COLO668 (cell line): Measurements from ENCODE around the gene COPS6.
A peak's percentile ranks its signal among the peaks of the same experiment; 100 is the strongest.

Experiments
- DNase-seq: peaks from one replicate; lab custom pipeline; 2025; ENCODE audit not compliant: unreplicated experiment; lab: John Stamatoyannopoulos, UW

The COPS6 gene

DNA sequence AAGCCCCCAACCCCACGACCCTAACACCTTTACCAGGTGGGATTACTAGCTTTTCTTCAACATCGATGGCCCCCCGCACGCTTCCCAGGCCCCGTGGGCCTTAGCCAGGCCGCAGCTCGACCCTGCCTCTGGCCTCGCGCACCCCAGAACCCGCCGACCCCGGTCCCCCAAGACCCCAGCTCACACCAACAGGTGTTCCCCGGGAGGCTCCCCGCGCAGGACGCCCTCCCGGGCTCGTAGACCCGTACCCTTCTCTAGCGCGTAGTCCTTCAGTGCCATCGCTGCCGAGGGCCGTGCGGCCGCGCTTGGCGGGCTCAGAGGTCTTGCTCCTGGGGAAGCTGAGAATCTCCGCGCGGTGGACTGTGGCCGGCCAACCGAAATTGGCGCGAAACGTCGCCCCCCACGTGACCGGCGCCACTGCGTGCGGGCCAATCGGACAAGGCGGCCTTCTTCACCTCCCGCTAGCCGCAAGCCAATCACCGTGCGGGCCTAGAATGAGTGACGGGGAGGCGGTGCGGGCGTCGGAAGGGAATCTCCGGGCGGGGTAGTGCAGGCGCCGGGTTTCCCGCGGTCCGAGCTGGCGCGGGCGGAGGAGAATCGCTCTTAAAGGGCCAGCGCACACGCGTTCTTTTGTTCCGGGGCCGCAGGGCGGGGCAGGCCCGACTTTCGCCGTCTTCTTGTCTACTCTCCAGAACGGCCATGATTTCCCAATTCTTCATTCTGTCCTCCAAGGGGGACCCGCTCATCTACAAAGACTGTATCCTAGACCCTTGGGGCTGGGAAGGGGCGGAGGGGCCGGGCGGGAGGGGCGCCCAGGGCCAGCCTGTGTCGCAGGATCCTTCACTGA, 12.5 kb downstream of the COPS6 start, which contains the start of the genes AP4M1 and MCM7:
Gene AP4M1, plus strand, starts transcription at position 628 of the 847 bp plus-strand sequence. Its CDS starts 72 bp downstream, at position 700.
Gene MCM7, minus strand, starts transcription at position 382 of the 847 bp plus-strand sequence. Its CDS starts 103 bp downstream, at position 279.
- peak; percentile 99 for DNase-seq

DNA sequence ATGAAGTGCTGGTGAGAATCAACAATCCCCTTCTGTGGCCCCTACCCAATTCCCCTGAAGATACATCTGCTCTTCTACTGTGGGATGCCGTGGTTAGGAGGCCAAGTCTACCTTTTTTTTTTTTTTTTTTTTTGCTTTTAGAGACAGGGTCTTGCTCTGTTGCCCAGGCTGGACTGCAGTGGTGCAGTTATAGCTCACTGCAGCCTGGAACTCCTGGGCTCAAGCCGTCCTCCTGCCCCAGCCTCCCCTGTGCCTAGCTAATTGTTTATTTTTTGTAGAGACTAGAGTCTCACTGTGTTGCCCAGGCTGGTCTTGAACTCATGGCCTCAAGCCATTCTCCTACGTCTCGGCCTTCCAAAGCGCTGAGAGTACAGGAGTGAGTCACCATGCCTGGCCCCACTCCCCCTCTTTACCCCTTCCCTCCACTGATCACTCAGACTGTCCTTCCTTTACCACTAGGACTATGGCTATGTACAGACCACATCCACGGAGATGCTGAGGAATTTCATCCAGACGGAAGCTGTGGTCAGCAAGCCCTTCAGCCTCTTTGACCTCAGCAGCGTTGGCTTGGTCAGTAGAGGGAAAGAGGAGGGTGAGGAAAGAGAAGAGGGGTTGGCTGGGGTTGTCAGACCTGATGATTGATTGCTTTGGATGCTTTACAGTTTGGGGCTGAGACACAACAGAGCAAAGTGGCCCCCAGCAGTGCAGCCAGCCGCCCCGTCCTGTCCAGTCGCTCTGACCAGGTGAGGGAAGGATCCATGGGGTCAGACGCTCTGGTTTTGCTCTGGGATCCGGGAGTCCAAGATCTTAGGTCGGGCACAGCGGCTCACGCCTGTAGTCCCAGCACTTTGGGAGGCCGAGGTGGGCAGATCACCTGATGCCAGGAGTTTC, 14.4 kb downstream of the COPS6 start:
- no peak for DNase-seq

DNA sequence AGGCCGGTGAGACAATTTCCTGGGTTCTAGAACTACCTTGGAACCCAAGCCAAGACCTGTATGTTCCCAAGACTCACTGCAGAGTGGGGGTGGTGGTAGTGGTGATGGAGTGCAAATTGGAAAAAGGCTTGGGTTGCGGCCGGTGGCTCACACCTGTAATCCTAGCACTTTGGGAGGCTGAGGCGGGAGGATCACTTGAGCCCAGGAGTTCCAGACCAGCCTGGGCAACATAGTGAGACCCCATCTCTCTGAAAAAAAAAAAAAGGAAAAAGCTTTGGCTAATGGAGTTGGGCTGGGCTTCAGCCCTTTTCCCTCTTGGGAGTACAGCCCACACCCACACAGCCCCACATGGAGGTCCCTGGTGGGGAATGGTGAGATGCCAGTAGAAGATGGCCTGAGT, 16.8 kb downstream of the COPS6 start:
- no peak for DNase-seq

DNA sequence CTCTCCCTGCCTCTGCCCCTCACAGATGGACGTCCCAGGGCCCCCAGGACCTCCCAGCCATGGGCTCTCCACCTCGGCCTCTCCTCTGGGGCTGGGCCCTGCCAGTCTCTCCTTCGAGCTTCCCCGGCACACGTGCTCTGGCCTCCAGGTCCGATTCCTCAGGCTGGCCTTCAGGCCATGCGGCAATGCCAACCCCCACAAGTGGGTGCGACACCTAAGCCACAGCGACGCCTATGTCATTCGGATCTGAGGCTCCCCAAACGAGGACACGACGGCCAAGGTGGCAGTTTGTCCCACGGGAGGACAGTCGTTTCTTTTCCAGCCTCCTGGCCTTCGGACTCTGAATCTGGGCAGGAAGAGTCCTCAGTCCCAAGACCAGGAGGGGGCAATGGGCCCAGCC, 17.9 kb downstream of the COPS6 start:
- no peak for DNase-seq

DNA sequence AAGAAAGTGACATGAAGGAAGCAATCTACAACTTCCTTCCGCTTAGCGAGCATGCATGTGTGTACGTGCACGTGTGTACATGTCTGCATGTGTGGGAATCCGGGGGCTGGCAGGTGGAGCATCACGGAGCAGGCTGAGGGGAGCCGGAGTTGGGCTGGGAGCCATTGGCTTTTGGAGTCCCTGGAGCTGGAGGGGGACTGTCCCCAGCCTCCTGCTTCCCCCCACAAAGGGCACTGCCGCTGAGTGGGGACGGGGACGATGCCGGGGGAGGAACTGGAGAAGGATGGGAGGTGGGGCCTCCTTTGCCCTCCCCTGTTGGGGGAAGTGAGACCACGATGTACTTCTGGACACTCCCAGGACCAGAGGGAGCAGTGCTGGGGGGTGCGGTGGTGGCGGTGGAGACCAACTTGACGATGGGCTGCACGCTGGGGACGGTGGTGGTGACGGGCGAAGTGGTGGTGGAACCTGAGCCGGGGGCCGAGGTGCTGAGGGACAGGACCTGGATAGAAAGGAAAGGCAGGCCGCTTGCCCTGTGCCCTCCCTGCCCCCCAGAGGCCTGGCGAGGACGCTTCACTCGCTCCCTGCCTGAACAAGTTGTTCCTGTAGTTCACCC, 18.5 kb downstream of the COPS6 start:
- DNase-seq = no peak

DNA sequence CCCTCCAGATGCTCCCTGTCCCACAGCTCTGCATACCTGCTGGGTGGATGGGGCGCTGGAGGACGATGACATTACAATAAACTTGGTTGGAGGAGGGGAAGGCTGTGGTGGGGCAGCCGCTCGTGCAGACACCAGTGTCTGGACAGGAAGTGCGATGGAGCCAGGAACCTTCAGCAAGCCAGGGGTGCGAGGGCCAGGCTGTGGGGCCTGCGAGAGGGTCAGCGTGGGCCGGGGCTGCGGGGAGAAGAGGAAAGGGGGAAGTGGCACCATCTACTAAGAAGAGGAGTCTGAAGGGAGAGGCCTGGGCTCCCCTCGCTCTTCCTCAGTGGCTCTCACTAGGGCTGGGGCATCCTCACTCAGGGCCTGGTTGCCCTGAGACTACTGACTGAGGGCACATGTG, 19.1 kb downstream of the COPS6 start:
- no peak for DNase-seq

DNA sequence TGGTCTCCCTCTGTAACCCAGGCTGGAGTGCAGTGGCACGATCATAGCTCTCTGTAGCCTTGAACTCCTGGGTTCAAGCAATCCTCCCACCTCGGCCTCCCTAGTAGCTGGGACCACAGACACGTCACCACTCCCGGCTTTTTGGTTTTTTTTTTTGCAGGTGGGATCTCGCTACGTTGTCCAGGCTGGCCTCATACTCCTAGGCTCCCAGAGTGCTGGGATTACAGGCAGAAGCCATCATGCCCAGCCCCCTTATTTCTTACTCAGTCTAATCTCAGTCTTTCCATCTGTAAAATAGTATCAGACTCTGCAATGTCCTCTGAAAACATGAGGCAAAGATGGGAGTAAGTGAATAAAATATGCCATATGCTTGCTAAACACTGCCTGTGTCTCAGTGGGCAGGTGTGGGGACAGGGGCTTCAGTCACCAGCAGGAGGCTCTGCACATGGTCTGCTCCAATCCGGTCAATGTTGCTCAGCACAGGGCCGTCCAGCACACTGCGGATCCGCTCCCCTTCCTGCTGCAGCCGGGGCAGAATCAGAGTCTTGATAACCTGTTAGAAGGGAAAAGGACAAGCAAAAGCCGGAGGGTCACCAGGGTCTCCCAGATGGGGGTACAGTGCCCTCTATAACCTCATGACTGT, 20.9 kb downstream of the COPS6 start:
- no peak for DNase-seq

DNA sequence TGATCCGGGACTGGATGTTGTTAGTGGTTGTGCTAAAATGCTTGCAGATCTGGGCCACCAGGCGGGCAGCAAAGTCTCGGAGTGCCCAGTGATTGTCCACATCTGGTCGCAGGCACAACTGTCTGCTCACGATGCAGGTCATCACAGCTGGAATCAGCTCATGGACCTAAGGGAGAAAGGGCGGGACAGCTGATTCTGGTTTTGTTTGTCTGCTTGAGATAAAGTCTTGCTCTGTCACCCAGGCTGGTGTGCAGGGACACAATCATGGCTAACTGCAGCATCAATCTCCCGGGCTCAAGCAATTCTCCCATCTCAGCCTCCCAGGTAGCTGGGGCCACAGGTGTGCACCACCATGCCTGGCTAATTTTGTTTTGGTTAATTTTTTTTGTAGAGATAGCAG, 22.4 kb downstream of the COPS6 start:
- DNase-seq = no peak

DNA sequence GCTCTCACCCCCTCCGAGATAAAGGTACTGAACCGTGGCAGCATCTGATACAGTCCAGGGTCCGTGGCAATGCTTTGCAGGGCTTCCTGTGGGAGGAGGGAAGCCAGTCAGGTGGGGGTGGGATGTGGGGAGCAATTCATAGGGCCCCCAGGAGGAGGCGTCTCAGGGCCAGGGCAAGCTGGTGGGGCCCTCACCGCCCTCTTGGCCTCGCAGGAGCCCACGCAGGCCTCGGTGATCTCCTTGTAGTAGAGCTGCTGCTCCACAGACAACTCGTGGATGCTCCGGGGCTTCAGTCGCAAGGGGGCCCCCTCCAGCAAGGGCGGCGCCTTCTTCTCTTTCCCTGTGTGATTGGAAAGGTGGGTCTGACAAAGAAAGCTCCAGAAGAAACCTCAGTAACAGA, 23.1 kb downstream of the COPS6 start:
- DNase-seq = no peak

DNA sequence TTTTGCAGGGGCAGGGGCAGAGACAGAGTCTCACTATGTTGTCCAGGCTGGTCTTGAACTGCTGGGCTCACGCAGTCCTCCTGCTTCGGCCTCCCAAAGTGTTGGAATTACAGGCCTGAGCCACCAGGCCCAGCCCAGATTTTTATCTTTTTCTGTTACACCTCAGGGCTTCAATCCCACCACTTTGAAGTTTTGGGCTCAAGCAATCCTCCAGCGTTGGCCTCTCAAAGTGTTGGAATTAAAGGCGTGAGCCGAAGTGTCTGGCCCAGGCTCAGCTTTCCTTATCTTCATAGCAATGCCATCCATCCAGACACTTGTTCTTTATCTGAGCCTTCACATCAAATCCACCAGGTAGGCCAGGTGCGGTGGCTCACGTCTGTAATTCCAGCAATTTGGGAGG, 26.3 kb downstream of the COPS6 start:
- no peak for DNase-seq

DNA sequence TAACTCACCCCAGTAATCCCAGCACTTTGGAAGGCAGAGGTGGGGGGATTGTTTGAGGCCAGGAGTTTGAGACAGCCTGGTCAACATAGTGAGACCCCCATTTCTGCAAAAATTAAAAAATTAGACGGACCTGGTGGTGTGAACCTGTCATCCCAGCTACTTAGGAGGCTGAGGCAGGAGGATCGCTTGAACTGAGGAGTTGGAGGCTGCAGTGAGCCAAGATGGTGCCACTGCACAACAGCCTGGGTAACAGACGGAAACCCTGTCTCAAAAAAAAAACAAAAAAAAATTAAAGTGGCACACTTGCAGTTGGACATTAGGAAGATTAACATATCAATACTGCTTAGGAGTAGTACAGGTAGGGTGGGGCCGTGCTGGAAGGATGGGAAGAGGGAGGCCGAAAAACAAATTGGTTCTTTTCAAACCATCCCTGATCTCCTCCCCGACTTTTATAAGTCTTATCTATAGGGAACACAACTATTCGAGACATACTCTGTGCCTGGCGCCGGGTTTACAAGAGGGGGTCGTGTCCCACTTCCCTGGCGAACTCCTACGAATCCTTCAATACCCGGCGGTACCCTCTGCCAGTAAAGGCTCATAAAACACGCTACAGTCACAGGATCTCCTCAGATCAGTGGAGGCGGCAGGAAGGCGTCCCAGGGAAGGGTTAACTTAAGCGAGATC, 29.8 kb downstream of the COPS6 start:
- DNase-seq = no peak

DNA sequence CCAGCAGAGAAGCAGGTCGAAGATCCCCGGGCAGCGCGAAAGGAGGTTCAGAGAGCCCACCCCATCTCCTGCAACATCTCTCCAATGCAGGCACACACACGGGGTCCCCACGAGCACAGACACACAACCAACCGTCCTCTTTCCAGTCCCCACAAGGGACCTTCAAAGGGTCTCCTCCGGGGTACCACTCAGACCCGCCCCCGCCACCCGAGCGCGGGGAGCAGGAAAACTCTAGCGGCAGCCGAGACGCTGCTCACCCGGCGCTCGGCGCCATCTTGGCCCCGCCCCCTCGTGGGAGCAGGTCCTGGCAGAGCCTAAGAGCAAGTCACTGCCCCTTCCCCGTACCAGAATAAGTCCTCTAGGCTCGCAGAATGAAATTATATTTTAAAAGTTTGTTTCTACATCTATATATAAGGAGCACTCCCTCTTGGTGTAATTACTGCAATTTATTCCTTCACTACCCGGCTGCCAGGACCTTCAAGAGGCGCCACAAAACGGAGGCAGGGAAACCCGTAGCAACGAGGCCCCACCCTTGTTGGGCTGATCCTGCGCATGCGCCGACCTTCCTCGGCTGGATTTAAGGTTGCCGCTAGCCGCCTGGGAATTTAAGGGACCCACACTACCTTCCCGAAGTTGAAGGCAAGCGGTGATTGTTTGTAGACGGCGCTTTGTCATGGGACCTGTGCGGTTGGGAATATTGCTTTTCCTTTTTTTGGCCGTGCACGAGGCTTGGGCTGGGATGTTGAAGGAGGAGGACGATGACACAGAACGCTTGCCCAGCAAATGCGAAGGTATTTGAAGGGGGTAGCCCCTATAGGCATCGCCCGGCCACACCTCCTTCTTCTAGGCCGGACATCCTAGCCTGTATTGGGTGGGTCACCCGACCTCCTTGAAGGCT, 30.6 kb downstream of the COPS6 start, which contains the start of the genes CNPY4 and TAF6:
Gene CNPY4, plus strand, starts transcription at position 563 of the 898 bp plus-strand sequence. Its CDS starts 111 bp downstream, at position 674.
Gene TAF6, minus strand, starts transcription at position 287 of the 898 bp plus-strand sequence. CDS start 5,149 bp downstream, outside the sequence.
- peak; percentile 95 for DNase-seq

DNA sequence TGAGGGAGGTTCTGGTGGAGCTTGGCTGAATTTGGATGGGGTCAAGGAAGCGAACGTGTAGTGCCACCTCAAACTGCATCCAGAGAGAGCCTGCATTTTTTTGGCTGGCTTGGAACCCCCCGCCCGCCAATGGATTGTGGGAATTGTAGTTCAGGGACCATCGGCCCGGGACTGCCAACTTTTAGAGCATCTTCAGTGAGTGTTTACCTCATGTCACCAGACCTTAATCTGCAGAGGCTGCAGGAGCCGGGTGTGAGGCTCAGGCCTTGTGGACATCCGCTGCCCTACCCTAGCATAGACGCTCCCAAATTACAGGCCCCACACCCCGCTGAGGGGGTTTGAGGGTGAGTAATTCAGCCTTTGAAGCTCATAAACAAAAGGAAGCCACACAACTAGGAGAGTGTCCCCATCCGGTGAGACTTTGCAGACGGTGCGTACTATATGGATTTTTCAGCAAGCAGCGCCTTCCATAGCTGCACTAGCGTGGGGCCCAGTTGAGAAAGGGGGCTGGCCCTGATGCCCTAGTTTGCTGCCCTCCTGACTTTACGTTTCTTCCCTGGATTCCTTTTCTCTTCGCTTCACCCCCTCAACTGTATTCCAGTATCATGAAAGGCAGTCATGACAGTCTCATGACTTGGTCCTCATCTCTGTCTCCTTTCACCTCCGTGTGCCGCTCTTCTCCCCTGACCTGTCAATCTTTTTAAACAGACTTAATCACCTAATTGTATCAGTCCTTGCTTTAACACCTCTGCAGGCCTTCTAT, 31.4 kb downstream of the COPS6 start:
- DNase-seq = peak; percentile 51

DNA sequence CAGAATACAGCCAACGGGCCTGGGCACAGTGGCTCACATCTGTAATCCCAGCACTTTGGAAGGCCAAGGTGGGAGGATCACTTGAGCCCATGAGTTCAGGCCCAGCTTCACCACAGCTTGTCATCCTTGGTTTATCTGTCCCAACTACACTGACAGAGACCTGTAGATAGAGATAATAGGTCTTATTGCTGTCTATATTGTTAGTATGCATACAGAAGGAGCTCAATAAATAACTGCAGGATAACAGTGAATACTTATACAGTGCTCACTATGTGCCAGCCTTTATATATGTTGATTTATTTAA, 31.9 kb downstream of the COPS6 start:
- peak; percentile 18 for DNase-seq

DNA sequence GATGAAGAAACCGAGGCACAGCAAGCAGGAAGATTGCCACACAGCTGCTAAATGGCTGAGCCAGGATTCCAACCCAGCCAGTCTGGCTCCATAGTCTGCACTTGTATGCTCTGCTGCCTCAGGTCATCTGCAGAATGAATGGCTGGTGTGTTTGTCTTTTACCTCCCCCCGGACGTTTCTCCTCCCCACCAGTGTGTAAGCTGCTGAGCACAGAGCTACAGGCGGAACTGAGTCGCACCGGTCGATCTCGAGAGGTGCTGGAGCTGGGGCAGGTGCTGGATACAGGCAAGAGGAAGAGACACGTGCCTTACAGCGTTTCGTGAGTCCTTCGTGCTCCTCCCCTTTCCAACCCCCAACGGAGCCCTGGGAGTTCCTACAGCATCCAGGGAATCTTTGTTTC, 33.3 kb downstream of the COPS6 start:
- DNase-seq = peak; percentile 93

DNA sequence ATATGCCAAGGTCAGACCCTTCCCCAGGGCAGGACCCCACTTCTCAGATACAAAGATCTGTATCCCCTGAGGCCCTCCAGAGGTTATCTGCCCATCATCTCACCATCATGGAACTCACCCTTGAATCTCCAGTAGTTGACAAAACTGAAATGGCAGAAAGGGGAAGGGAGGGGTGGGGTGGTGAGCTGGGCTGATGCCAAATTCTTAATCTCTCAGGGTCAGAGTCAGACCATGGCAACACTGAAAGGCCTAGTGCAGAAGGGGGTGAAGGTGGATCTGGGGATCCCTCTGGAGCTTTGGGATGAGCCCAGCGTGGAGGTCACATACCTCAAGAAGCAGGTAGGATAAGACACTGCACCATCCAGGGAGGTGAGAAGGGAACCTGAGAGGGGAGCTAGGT, 33.8 kb downstream of the COPS6 start:
- no peak for DNase-seq

DNA sequence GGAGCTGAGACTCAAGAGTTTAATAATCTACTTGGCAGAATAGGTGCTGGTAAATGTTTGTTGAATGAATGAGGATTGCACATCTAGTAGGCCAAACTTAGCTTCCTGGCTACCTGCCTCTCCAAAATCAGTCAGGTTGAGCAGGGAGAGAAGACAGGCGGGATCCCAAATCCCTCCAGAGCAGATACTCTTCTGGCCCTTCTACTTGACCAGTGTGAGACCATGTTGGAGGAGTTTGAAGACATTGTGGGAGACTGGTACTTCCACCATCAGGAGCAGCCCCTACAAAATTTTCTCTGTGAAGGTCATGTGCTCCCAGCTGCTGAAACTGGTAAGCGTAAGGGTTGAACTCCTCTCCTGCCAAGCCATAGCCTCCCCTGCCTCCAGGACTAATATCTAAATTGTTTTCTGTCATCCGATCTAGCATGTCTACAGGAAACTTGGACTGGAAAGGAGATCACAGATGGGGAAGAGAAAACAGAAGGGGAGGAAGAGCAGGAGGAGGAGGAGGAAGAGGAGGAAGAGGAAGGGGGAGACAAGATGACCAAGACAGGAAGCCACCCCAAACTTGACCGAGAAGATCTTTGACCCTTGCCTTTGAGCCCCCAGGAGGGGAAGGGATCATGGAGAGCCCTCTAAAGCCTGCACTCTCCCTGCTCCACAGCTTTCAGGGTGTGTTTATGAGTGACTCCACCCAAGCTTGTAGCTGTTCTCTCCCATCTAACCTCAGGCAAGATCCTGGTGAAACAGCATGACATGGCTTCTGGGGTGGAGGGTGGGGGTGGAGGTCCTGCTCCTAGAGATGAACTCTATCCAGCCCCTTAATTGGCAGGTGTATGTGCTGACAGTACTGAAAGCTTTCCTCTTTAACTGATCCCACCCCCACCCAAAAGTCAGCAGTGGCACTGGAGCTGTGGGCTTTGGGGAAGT, 35.8 kb downstream of the COPS6 start:
- no peak for DNase-seq
